Keratinocyte (primary cell): ENCODE results near the gene DNAAF8. TPM values are rescaled to one million over a fixed set of nuclear protein-coding genes. Genes with fewer than 3 reads are reported as not detected.

Experiments
- DNase-seq: peaks from one replicate; pipeline ENCODE4 v3.0.0-alpha.2; 2011; ENCODE audit warnings: low read depth, missing footprints, low spot score
- FAIRE-seq: peaks from 2 replicates; lab custom pipeline; 2011; peaks lifted over from hg19 to GRCh38; lab: Jason Lieb, UNC
- H2AFZ ChIP-seq: 2 replicates; pipeline ENCODE4 v1.6.0; 2012; ENCODE audit warnings: low read length, control low read depth, inconsistent platforms; ENCODE audit not compliant: control insufficient read depth
- H3K27ac ChIP-seq: 2 replicates; pipeline ENCODE4 v1.5.1; 2011; ENCODE audit warnings: low read length; ENCODE audit not compliant: control insufficient read depth, insufficient read depth
- H3K27me3 ChIP-seq: 3 replicates; pipeline ENCODE4 v1.6.0; 2011; ENCODE audit warnings: low read length; ENCODE audit not compliant: control insufficient read depth, insufficient read depth; ENCODE audit errors: extremely low read depth
- H3K36me3 ChIP-seq, 2 experiments: 2 replicates in 1 of 2; 3 replicates in 1 of 2; pipeline ENCODE4 v1.5.1; 2011; ENCODE audit warnings: low read length in 2 of 2, mild to moderate bottlenecking in 1 of 2; ENCODE audit not compliant: control insufficient read depth in 2 of 2, insufficient read depth in 2 of 2; ENCODE audit errors: extremely low read depth in 1 of 2
- H3K4me1 ChIP-seq: 3 replicates; pipeline ENCODE4 v1.5.1; 2011; ENCODE audit warnings: low read length; ENCODE audit not compliant: control insufficient read depth, insufficient read depth; ENCODE audit errors: extremely low read depth
- H3K4me2 ChIP-seq: 3 replicates; pipeline ENCODE4 v1.6.0; 2011; ENCODE audit warnings: low read depth, low read length; ENCODE audit not compliant: control insufficient read depth, insufficient read depth; ENCODE audit errors: extremely low read depth
- H3K4me3 ChIP-seq, 3 experiments: fragments of 200-600 bp in 1 of 3; sonication (generic) in 1 of 3; 2 replicates in 2 of 3; 3 replicates in 1 of 3; pipeline ENCODE4 v1.5.1; 2011 to 2016; ENCODE audit warnings: low read length in 3 of 3, mild to moderate bottlenecking in 3 of 3, control low read depth in 2 of 3, inconsistent platforms in 1 of 3, low read depth in 1 of 3, mixed read lengths in 1 of 3, mixed run types in 1 of 3, moderate library complexity in 1 of 3; ENCODE audit not compliant: control insufficient read depth in 2 of 3, insufficient read depth in 2 of 3; ENCODE audit errors: extremely low read depth in 1 of 3
- H3K79me2 ChIP-seq: 2 replicates; pipeline ENCODE4 v1.6.0; 2012; ENCODE audit warnings: low read length; ENCODE audit not compliant: control insufficient read depth, insufficient read depth
- H3K9ac ChIP-seq: 3 replicates; pipeline ENCODE4 v1.6.0; 2011; ENCODE audit warnings: low read length; ENCODE audit not compliant: control insufficient read depth, insufficient read depth; ENCODE audit errors: extremely low read depth
- H3K9me1 ChIP-seq: 3 replicates; pipeline ENCODE4 v1.6.0; 2011; ENCODE audit warnings: low read length; ENCODE audit not compliant: control insufficient read depth, insufficient read depth; ENCODE audit errors: extremely low read depth
- H3K9me3 ChIP-seq: 2 replicates; pipeline ENCODE4 v1.5.1; 2012; ENCODE audit warnings: low read depth, low read length; ENCODE audit not compliant: control insufficient read depth
- H4K20me1 ChIP-seq: 3 replicates; pipeline ENCODE4 v1.6.0; 2011; ENCODE audit warnings: low read length; ENCODE audit not compliant: control insufficient read depth, insufficient read depth; ENCODE audit errors: extremely low read depth
- CTCF ChIP-seq, 3 experiments: IDR thresholded peaks in 1 of 3; conservative IDR thresholded peaks in 1 of 3; optimal IDR thresholded peaks in 1 of 3; 2 replicates in 2 of 3; 3 replicates in 1 of 3; pipeline versions ENCODE3 to v1.5.1; 2011; ENCODE audit warnings: low read length in 3 of 3, mild to moderate bottlenecking in 3 of 3, moderate library complexity in 2 of 3, control low read depth in 1 of 3, inconsistent platforms in 1 of 3; ENCODE audit not compliant: insufficient read depth in 2 of 3; ENCODE audit errors: extremely low read depth in 1 of 3
- EZH2 ChIP-seq: IDR thresholded peaks from one replicate; pipeline ENCODE4 v1.6.1; 2012; ENCODE audit warnings: inconsistent platforms, mild to moderate bottlenecking, low read length, moderate library complexity
- dilution Hi-C: fragments of 300-500 bp; cut with MboI; formaldehyde crosslinking; loops from one replicate; pipeline ENCODE4 v1.7.0; 2020; ENCODE audit warnings: low sequenced_read_pairs; ENCODE audit not compliant: extremely low pct_ligation_motif_present
- polyA plus RNA-seq, 5 experiments: library from polyadenylated mRNA; depleted of rRNA in 3 of 5; stranded (reverse) in 3 of 5; stranded (forward) in 1 of 5; unstranded in 1 of 5; fragments of >200 nt; gene quantifications; 1 replicate in 1 of 5; 2 replicates in 3 of 5; 3 replicates in 1 of 5; pipeline versions ENCODE4 v1.2.1 to v1.2.3, GENCODE V29; 2011 to 2012; ENCODE audit warnings: missing spikeins in 2 of 5, low read depth in 1 of 5, low replicate concordance in 1 of 5

Gene DNAAF8
- polyA plus RNA-seq, 1 donor (not counting 4 experiments of a cell fraction or from before 2014, with no cell fraction given), result 0.26 TPM

- Histone ChIP-seq H3K27me3 (no peaks in the 10 kb centered on the region), H4K20me1 (no peaks in the 10 kb centered on the region), H2AFZ (peak within 1 kb of the TSS; percentile 22), H3K9ac (no peak within 1 kb of the TSS), H3K27ac (no peak within 1 kb of the TSS), H3K9me1 (no peaks in the 10 kb centered on the region), H3K9me3 (no peaks in the 10 kb centered on the region), H3K4me3 (peak within 1 kb of the TSS in 1 of 3 experiments; percentile 34), H3K4me2 (no peak within 1 kb of the TSS), H3K4me1 (peaks cover 4% of the 10 kb centered on the region), H3K36me3 (peaks cover 0 to 8% of the 10 kb centered on the region in 2 experiments), H3K79me2 (no peaks in the 10 kb centered on the region)
- TF ChIP-seq EZH2 (no peak), CTCF (optimal IDR thresholded peaks at IDR 0.05 in 1 of 3, IDR thresholded peaks at IDR 0.05 in 1 of 3, conservative IDR thresholded peaks at IDR 0.05 in 1 of 3; ENCODE audit: extremely low read depth in 1 of 3, insufficient read depth in 2 of 3, low read length in 3 of 3) (no peak)
- FAIRE-seq, result no peak
- DNase-seq, result no peak
- dilution Hi-C loops, result no loop called here
These were observed 61.0 kb downstream of the DNAAF8 start, which contains the start of gene SMIM22 for GRCh38 chr16:4795181-4795827. TSS of gene SMIM22 (plus strand) at chr16:4795369. CDS start at chr16:4795735, 366 bp downstream.

GRCh38 chr16:4795828-4796572 is 61.7 kb downstream of the DNAAF8 start:
- TF ChIP-seq CTCF (optimal IDR thresholded peaks at IDR 0.05 in 1 of 3, IDR thresholded peaks at IDR 0.05 in 1 of 3, conservative IDR thresholded peaks at IDR 0.05 in 1 of 3; ENCODE audit: extremely low read depth in 1 of 3, insufficient read depth in 2 of 3, low read length in 3 of 3), result no peak
- TF ChIP-seq EZH2, result no peak
- Histone ChIP-seq H3K79me2 (no peaks in the 10 kb centered on the region), H3K36me3 (peaks cover 0 to 8% of the 10 kb centered on the region in 2 experiments), H3K4me3 (peak overlapping the region in 1 of 3 experiments; percentile 34), H3K27me3 (no peaks in the 10 kb centered on the region), H2AFZ (no peak overlapping the region), H3K4me1 (peaks cover 11% of the 10 kb centered on the region), H3K9me1 (no peaks in the 10 kb centered on the region), H3K9ac (no peak overlapping the region), H3K9me3 (no peaks in the 10 kb centered on the region), H3K4me2 (no peak overlapping the region), H4K20me1 (no peaks in the 10 kb centered on the region), H3K27ac (no peak overlapping the region)
- FAIRE-seq (no peak), DNase-seq (no peak)
- dilution Hi-C loops, result no loop called here
